IMR-90 (cell line): Measurements from ENCODE around the gene UBXN6. TPM values are rescaled to one million over a fixed set of nuclear protein-coding genes. Genes with fewer than 3 reads are reported as not detected.
A peak's percentile ranks its signal among the peaks of the same experiment; 100 is the strongest.

Experiments used
- ATAC-seq: fragments of 200-7000 bp; cut with Tn5 transposase; 2 replicates; pipeline ENCODE4 v1.9.1; 2020; ENCODE audit warnings: low read depth, mild to moderate bottlenecking, moderate library complexity
- BruUV-seq: library from RNA; stranded (reverse); fragments of 400-500 nt; replicated peaks from 2 replicates; lab custom pipeline; 2021; lab: Mats Ljungman, UMichigan
- CTCF ChIA-PET: fragments of 300-600 bp; formaldehyde crosslinking; extraction: SDS; loops from one replicate; lab custom pipeline; 2021; ENCODE audit warnings: antibody characterized with exemption; lab: Yijun Ruan, JAX
- POLR2A ChIA-PET: fragments of 300-600 bp; sonication (Branson Sonifier 250); formaldehyde crosslinking; loops from one replicate; lab custom pipeline; 2022; ENCODE audit warnings: antibody characterized with exemption; ENCODE audit not compliant: unreplicated experiment; lab: Charles Lee
- DNase-seq: peaks from one replicate; pipeline ENCODE4 v3.0.0; 2013
- H2AFZ ChIP-seq: replicated peaks from 2 replicates; pipeline ENCODE3; 2013; ENCODE audit warnings: low read length, mild to moderate bottlenecking; ENCODE audit not compliant: poor library complexity
- H2AK5ac ChIP-seq: 2 replicates; pipeline ENCODE4 v1.6.1; 2013; ENCODE audit warnings: low read depth, low read length, inconsistent platforms
- H2AK9ac ChIP-seq: replicated peaks from 2 replicates; pipeline ENCODE3; 2013; ENCODE audit warnings: mild to moderate bottlenecking, low read depth, low read length, moderate library complexity; ENCODE audit not compliant: poor library complexity
- H2BK120ac ChIP-seq: 2 replicates; pipeline ENCODE4 v1.6.1; 2013; ENCODE audit warnings: low read depth, low read length, inconsistent platforms
- H2BK15ac ChIP-seq: 3 replicates; pipeline ENCODE4 v1.6.1; 2013; ENCODE audit warnings: low read depth, low read length, inconsistent platforms
- H2BK20ac ChIP-seq: 2 replicates; pipeline ENCODE4 v1.6.1; 2013; ENCODE audit warnings: low read depth, mild to moderate bottlenecking, inconsistent platforms, low read length, moderate library complexity
- H2BK5ac ChIP-seq: 2 replicates; pipeline ENCODE4 v1.6.1; 2013; ENCODE audit warnings: mild to moderate bottlenecking, low read depth, low read length, inconsistent platforms; ENCODE audit not compliant: poor library complexity, severe bottlenecking
- H3K14ac ChIP-seq: replicated peaks from 2 replicates; pipeline ENCODE4 v1.6.1; 2013; ENCODE audit warnings: low read depth, low read length, inconsistent platforms
- H3K18ac ChIP-seq: 2 replicates; pipeline ENCODE4 v1.6.1; 2013; ENCODE audit warnings: low read depth, low read length, control low read depth
- H3K23ac ChIP-seq: 2 replicates; pipeline ENCODE4 v1.6.1; 2013; ENCODE audit warnings: low read depth, low read length, inconsistent platforms
- H3K27ac ChIP-seq: 2 replicates; pipeline ENCODE4 v1.5.1; 2013; ENCODE audit warnings: mild to moderate bottlenecking, control low read depth, low read length; ENCODE audit not compliant: insufficient read depth
- H3K27me3 ChIP-seq: 2 replicates; pipeline ENCODE4 v1.6.1; 2013; ENCODE audit warnings: low read length; ENCODE audit not compliant: control insufficient read depth, insufficient read depth
- H3K36me3 ChIP-seq: 2 replicates; pipeline ENCODE4 v1.6.1; 2013; ENCODE audit warnings: low read length, mixed read lengths; ENCODE audit not compliant: control insufficient read depth, insufficient read depth
- H3K4ac ChIP-seq: 2 replicates; pipeline ENCODE4 v1.6.1; 2013; ENCODE audit warnings: low read depth, low read length, inconsistent platforms
- H3K4me1 ChIP-seq: 2 replicates; pipeline ENCODE4 v1.6.1; 2013; ENCODE audit warnings: low read length, mixed read lengths; ENCODE audit not compliant: control insufficient read depth, insufficient read depth
- H3K4me2 ChIP-seq: 2 replicates; pipeline ENCODE4 v1.6.1; 2013; ENCODE audit warnings: low read depth, mild to moderate bottlenecking, control low read depth, low read length, moderate library complexity
- H3K4me3 ChIP-seq: 2 replicates; pipeline ENCODE4 v1.5.1; 2013; ENCODE audit warnings: low read depth, mild to moderate bottlenecking, control low read depth, low read length, moderate library complexity; ENCODE audit not compliant: insufficient read depth
- H3K56ac ChIP-seq: 2 replicates; pipeline ENCODE4 v1.6.1; 2013; ENCODE audit warnings: low read length, inconsistent platforms; ENCODE audit not compliant: insufficient read depth; ENCODE audit errors: extremely low read depth
- H3K79me1 ChIP-seq, 2 experiments: 2 replicates each; pipeline ENCODE4 v1.6.1; 2013; ENCODE audit warnings: low read length in 2 of 2, inconsistent platforms in 1 of 2, low read depth in 1 of 2
- H3K9ac ChIP-seq: 2 replicates; pipeline ENCODE4 v1.6.1; 2013; ENCODE audit warnings: low read depth, low read length, control low read depth
- H3K9me1 ChIP-seq: 2 replicates; pipeline ENCODE4 v1.6.1; 2013; ENCODE audit warnings: low read length, inconsistent platforms; ENCODE audit not compliant: insufficient read depth
- H3K9me3 ChIP-seq: 2 replicates; pipeline ENCODE4 v1.6.1; 2013; ENCODE audit warnings: low read length; ENCODE audit not compliant: control insufficient read depth, insufficient read depth
- H4K20me1 ChIP-seq: 2 replicates; pipeline ENCODE4 v1.6.1; 2013; ENCODE audit warnings: low read length, inconsistent platforms; ENCODE audit not compliant: insufficient read depth
- H4K5ac ChIP-seq: 2 replicates; pipeline ENCODE4 v1.6.1; 2013; ENCODE audit warnings: mild to moderate bottlenecking, low read depth, low read length, control low read depth
- H4K8ac ChIP-seq, 2 experiments: 2 replicates each; pipeline ENCODE4 v1.6.1; 2013; ENCODE audit warnings: low read depth in 2 of 2, low read length in 2 of 2, control low read depth in 1 of 2, inconsistent platforms in 1 of 2
- H4K91ac ChIP-seq: 2 replicates; pipeline ENCODE4 v1.6.1; 2013; ENCODE audit warnings: low read depth, low read length, inconsistent platforms; ENCODE audit not compliant: insufficient read depth
- ELK1 ChIP-seq: fragments of 150-350 bp; IDR thresholded peaks from 2 replicates; pipeline ENCODE4 v1.6.1; 2016; ENCODE audit warnings: low read depth, mild to moderate bottlenecking, low read length, moderate library complexity, borderline replicate concordance
- MAFK ChIP-seq: IDR thresholded peaks from 2 replicates; pipeline ENCODE4 v1.6.1; 2012; ENCODE audit warnings: low read depth, low read length, improper control_type of control experiment
- NFE2L2 ChIP-seq: fragments of 150-350 bp; IDR thresholded peaks from 2 replicates; pipeline ENCODE4 v1.6.1; 2016; ENCODE audit warnings: low read depth, mild to moderate bottlenecking, low read length
- POLR2A ChIP-seq: IDR thresholded peaks from 2 replicates; pipeline ENCODE4 v1.6.1; 2012; ENCODE audit warnings: mild to moderate bottlenecking, low read depth, low read length
- RAD21 ChIP-seq: IDR thresholded peaks from 2 replicates; pipeline ENCODE4 v1.6.1; 2012; ENCODE audit warnings: low read length, improper control_type of control experiment
- WGBS, 2 experiments: methylation state at CpG; one replicate each; pipeline versions ENCODE4 v1.1.5 to v1.1.7; 2013; ENCODE audit warnings: missing lambda C conversion rate in 2 of 2; ENCODE audit not compliant: insufficient read length in 1 of 2; ENCODE audit errors: extremely low coverage in 2 of 2; 5-methylcytosine and 5-hydroxymethylcytosine counted together
- dilution Hi-C: fragments of 300-500 bp; cut with HindIII; formaldehyde crosslinking; loops from one replicate; pipeline ENCODE4 v1.14.3; 2018; ENCODE audit warnings: low sequenced_read_pairs; ENCODE audit not compliant: unreplicated experiment
- in situ Hi-C: fragments of 300-500 bp; cut with MboI; formaldehyde crosslinking; loops from 3 replicates; pipeline ENCODE4 v1.14.3; 2019; ENCODE audit warnings: low sequenced_read_pairs, inconsistent platforms, mixed read lengths
- intact Hi-C: fragments of 100-400 bp; cut with micrococcal nuclease; formaldehyde crosslinking; loops from 2 replicates; pipeline ENCODE4 v1.10.0; 2022
- polyA plus RNA-seq, 3 experiments: library from polyadenylated mRNA; depleted of rRNA; stranded (reverse); fragments of >200 nt; gene quantifications; 2 replicates each; pipeline ENCODE4 v1.2.3, GENCODE V29; 2012; ENCODE audit warnings: low replicate concordance in 1 of 3
- total RNA-seq: library from RNA; depleted of rRNA; stranded (reverse); fragments of >200 nt; gene quantifications from 2 replicates; pipeline ENCODE4 v1.2.3, GENCODE V29; 2012

UBXN6 gene
- total and polyA plus RNA-seq, 2 of the 4 experiments (the other 2 are of a cell fraction): 84.2 to 86.5 TPM

GRCh38 chr19:4456843-4457653, 546 bp downstream of the UBXN6 start (continued):
- no peak for TF ChIP-seq ELK1
- no peak for TF ChIP-seq RAD21
- TF ChIP-seq NFE2L2: no peak

- Histone ChIP-seq H3K27ac (peak overlapping the region; percentile 79), H3K56ac (peak overlapping the region; percentile 91), H3K9me3 (no peaks in the 10 kb centered on the region), H3K4ac (peak overlapping the region; percentile 95), H2AK9ac (peak overlapping the region; percentile 99), H3K36me3 (peaks cover 24% of the 10 kb centered on the region), H3K4me2 (peak overlapping the region; percentile 78), H2BK20ac (peak overlapping the region; percentile 36; the same call in 1 of the 2 replicates), H3K4me3 (peak overlapping the region; percentile 97), H2BK5ac (peak overlapping the region; percentile 61), H2BK120ac (peak overlapping the region; percentile 87), H4K20me1 (peaks cover 21% of the 10 kb centered on the region), H3K9ac (peak overlapping the region; percentile 99), H2BK15ac (peak overlapping the region; percentile 88; the same call in 1 of the 3 replicates), H2AFZ (peak overlapping the region; percentile 83), H3K27me3 (no peaks in the 10 kb centered on the region), H4K8ac (peak overlapping the region; percentile 96 to 98), H4K91ac (peak overlapping the region; percentile 97), H3K79me1 (peaks cover 15 to 53% of the 10 kb centered on the region in 2 experiments), H3K18ac (peak overlapping the region; percentile 18), H2AK5ac (peak overlapping the region; percentile 99), H3K4me1 (peaks cover 12% of the 10 kb centered on the region), H4K5ac (peak overlapping the region; percentile 39), H3K9me1 (peaks cover 17% of the 10 kb centered on the region), H3K23ac (peak overlapping the region; percentile 97), H3K14ac (peak overlapping the region; percentile 97)
- peak; percentile 37 for ATAC-seq
- TF ChIP-seq POLR2A: peak; percentile 86
- TF ChIP-seq MAFK: no peak
- WGBS, 2 experiments: 0% methylated on average over 7 of the region's 9 CpGs; no CpG with 5 or more reads in 1 of the 2 experiments
- intact Hi-C loops: loop anchor here (2.0 kb wide), 1 partner anchor 54 kb away; the partner anchor contains the start of gene CHAF1A
- BruUV-seq: no TSS peak
- POLR2A ChIA-PET: no interaction called here
- CTCF ChIA-PET: no interaction called here
- peak; percentile 75 for DNase-seq
- in situ Hi-C loops: no loop called here
- dilution Hi-C loops: no loop called here
Observed at GRCh38 chr19:4456476-4456842, 1.1 kb downstream of the UBXN6 start.
